ENCODE results near the gene CHD2. TPM values are rescaled to one million over a fixed set of nuclear protein-coding genes. Genes with fewer than 3 reads are reported as not detected.

The CHD2 gene
- total RNA-seq, 2 donors from 2014 or later: 63.9 to 70.0 TPM

DNA sequence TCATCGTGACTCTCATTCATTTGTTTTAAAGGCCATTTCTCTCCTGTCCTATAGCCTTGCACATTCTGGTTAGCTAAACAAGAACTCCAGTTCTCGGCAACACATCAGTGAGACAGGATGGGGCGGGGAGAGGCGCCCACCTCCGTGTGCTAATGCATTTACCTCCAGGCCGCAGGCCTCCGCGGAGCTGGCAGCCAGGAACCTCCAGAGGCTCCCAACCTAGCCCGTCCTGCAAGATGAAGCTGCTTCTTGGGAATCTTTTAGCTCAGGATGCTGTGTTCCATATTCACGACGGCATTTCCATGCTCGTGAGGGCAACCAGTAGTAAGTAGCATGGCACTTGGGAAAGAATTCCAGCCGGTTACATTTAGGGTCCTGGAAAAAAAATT, 141.0 kb downstream of the CHD2 start:
- no peak for DNase-seq
- no peak overlapping the region for H3K27ac ChIP-seq
- H3K4me1 ChIP-seq: peaks cover 3% of the 10 kb centered on the region
- H3K4me3 ChIP-seq: no peak overlapping the region
- H3K36me3 ChIP-seq (replicated peaks in 1 of 2; ENCODE audit: insufficient read depth in 1 of 2, low read depth in 2 of 2): no peaks in the 10 kb centered on the region
- ATAC-seq: no peak
- TF ChIP-seq, protein P1, sequence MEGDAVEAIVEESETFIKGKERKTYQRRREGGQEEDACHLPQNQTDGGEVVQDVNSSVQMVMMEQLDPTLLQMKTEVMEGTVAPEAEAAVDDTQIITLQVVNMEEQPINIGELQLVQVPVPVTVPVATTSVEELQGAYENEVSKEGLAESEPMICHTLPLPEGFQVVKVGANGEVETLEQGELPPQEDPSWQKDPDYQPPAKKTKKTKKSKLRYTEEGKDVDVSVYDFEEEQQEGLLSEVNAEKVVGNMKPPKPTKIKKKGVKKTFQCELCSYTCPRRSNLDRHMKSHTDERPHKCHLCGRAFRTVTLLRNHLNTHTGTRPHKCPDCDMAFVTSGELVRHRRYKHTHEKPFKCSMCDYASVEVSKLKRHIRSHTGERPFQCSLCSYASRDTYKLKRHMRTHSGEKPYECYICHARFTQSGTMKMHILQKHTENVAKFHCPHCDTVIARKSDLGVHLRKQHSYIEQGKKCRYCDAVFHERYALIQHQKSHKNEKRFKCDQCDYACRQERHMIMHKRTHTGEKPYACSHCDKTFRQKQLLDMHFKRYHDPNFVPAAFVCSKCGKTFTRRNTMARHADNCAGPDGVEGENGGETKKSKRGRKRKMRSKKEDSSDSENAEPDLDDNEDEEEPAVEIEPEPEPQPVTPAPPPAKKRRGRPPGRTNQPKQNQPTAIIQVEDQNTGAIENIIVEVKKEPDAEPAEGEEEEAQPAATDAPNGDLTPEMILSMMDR (IDR thresholded peaks at IDR 0.05): no peak
- TF ChIP-seq POLR2A (IDR thresholded peaks at IDR 0.05): no peak
- 82 to 90% methylated on average over 12 to 13 of the region's 13 CpGs for WGBS, 2 donors
- no peaks in the 10 kb centered on the region for H3K27me3 ChIP-seq
- intact Hi-C loops (cut with DNase I): no loop called here
- H3K9me3 ChIP-seq: peaks cover 0 to 1% (median 0%) of the 10 kb centered on the region in 3 donors

DNA sequence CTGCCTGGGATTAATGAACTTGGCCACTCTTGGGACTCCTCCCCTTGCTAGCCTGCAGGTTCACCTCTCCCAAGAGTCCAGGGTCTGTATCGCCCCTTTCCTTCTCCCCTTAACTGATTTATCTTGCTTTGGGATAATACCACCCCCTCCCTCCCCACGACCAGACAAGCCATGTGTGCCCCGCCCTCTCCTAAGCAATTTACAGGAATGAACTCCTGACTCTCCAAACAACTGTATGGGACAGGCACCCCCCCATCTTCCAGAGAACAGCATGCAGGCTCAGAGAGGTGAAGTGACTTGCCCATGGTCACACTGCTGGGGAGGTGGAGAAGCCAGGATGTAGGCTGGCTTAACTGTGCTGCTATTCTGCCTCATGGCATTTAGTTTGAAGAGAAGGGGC, 142.1 kb downstream of the CHD2 start:
- H3K9me3 ChIP-seq: peaks cover 0 to 7% (median 0%) of the 10 kb centered on the region in 3 donors
- H3K4me1 ChIP-seq: no peaks in the 10 kb centered on the region
- no peak overlapping the region for H3K27ac ChIP-seq
- no peaks in the 10 kb centered on the region for H3K27me3 ChIP-seq
- 62 to 73% methylated on average over 3 of the region's 3 CpGs for WGBS, 2 donors
- H3K36me3 ChIP-seq (replicated peaks in 1 of 2; ENCODE audit: insufficient read depth in 1 of 2, low read depth in 2 of 2): no peaks in the 10 kb centered on the region
- intact Hi-C loops (cut with DNase I): no loop called here
- no peak overlapping the region for H3K4me3 ChIP-seq
- ATAC-seq (no peak), DNase-seq (no peak)
- no peak for TF ChIP-seq POLR2A (IDR thresholded peaks at IDR 0.05)
- TF ChIP-seq, protein P1 (IDR thresholded peaks at IDR 0.05): no peak

GRCh38 chr15:93042691-93043378, 142.7 kb downstream of the CHD2 start:
- Histone ChIP-seq H3K27me3 (no peaks in the 10 kb centered on the region), H3K4me1 (no peaks in the 10 kb centered on the region), H3K9me3 (peaks cover 0 to 7% (median 0%) of the 10 kb centered on the region in 3 donors), H3K36me3 (replicated peaks in 1 of 2; ENCODE audit: insufficient read depth in 1 of 2, low read depth in 2 of 2) (no peaks in the 10 kb centered on the region), H3K27ac (no peak overlapping the region), H3K4me3 (no peak overlapping the region)
- 81 to 83% methylated on average over 16 to 18 of the region's 18 CpGs for WGBS, 2 donors
- ATAC-seq (no peak), DNase-seq (no peak)
- TF ChIP-seq, protein P1 (IDR thresholded peaks at IDR 0.05): no peak
- no peak for TF ChIP-seq POLR2A (IDR thresholded peaks at IDR 0.05)
- intact Hi-C loops (cut with DNase I): no loop called here

GRCh38 chr15:93043621-93044300, 143.6 kb downstream of the CHD2 start:
- intact Hi-C loops (cut with DNase I): no loop called here
- no peak overlapping the region for H3K4me3 ChIP-seq
- no peak for DNase-seq

More at GRCh38 chr15:93043621-93044300, 143.6 kb downstream of the CHD2 start:
- no peaks in the 10 kb centered on the region for H3K36me3 ChIP-seq (replicated peaks in 1 of 2; ENCODE audit: insufficient read depth in 1 of 2, low read depth in 2 of 2)
- peaks cover 0 to 7% (median 0%) of the 10 kb centered on the region in 3 donors for H3K9me3 ChIP-seq
- TF ChIP-seq, protein P1 (IDR thresholded peaks at IDR 0.05): no peak
- TF ChIP-seq POLR2A (IDR thresholded peaks at IDR 0.05): no peak
- H3K27ac ChIP-seq: no peak overlapping the region
- 64 to 82% methylated on average over 12 of the region's 12 CpGs for WGBS, 2 donors
- H3K4me1 ChIP-seq: no peaks in the 10 kb centered on the region
- H3K27me3 ChIP-seq: no peaks in the 10 kb centered on the region
- no peak for ATAC-seq
